Right cardiac atrium (tissue), 5 donors: ENCODE measurements around the gene CLMN. TPM values are rescaled to one million over a fixed set of nuclear protein-coding genes. Genes with fewer than 3 reads are reported as not detected.
"Not testable (repeated sequence)": the region's sequence is repeated elsewhere in the genome, so short reads cannot be mapped to it uniquely, and the experiment has no call there.

ENCODE experiments used
- ATAC-seq, 2 donors: fragments of 200-7000 bp; cut with Tn5 transposase; one replicate each; pipeline versions ENCODE4 v1.8.0 to v1.9.1; 2020; ENCODE audit warnings: moderate library complexity in 2 of 2, mild to moderate bottlenecking in 1 of 2
- DNase-seq, 3 donors: peaks; one replicate each; pipeline ENCODE4 v3.0.0-alpha.2; 2020
- H3K27ac ChIP-seq: one replicate; pipeline ENCODE4 v1.5.1; 2013; ENCODE audit warnings: mild to moderate bottlenecking, low read length, control low read depth, moderate library complexity
- H3K27me3 ChIP-seq: one replicate; pipeline ENCODE4 v1.6.1; 2013; ENCODE audit not compliant: control insufficient read depth, insufficient read depth
- H3K4me1 ChIP-seq: one replicate; pipeline ENCODE4 v1.6.1; 2013; ENCODE audit warnings: low read length; ENCODE audit not compliant: control insufficient read depth, insufficient read depth
- H3K4me3 ChIP-seq: one replicate; pipeline ENCODE4 v1.5.1; 2013; ENCODE audit warnings: low read length, control low read depth
- H3K9me3 ChIP-seq: one replicate; pipeline ENCODE4 v1.6.1; 2013; ENCODE audit warnings: low read length; ENCODE audit not compliant: control insufficient read depth
- WGBS: extraction: QIAGEN DNeasy Blood & Tissue Kit; methylation state at CpG from one replicate; pipeline ENCODE4 v1.1.7; 2013; 5-methylcytosine and 5-hydroxymethylcytosine counted together
- intact Hi-C, 4 donors: fragments of 100-400 bp; cut with DNase I; formaldehyde crosslinking; loops; one replicate each; pipeline versions ENCODE4 v1.11.0 to v1.14.0; 2022 to 2023
- polyA plus RNA-seq: library from polyadenylated mRNA; stranded (reverse); fragments of 200-250 nt; gene quantifications from one replicate; pipeline ENCODE4 v1.2.3, GENCODE V29; 2013
- total RNA-seq, 4 donors: library from RNA; stranded (reverse); fragmentation: NEBNext Ultra II Directional; extraction: Animal tissue kit (Norgen Biotek cat#: 25700); gene quantifications; one replicate each; pipeline ENCODE4 v1.2.1, GENCODE V29; 2021
- donor health status: healthy with polysubstance abuse.
- donor health status: DM: no; HTN: yes; CAD: no.
- donor health status: DM: no; HTN: no; CAD: no.
- donor health status: DM: no; HTN: yes; CAD: no; lungs with severe emphysema.
- donor health status: DM: yes; HTN: yes; CAD: no.

CLMN gene
- total and polyA plus RNA-seq, 5 donors, result 3.1 to 9.1 (median 6.4) TPM

GRCh38 chr14:95147597-95147996, 172.1 kb downstream of the CLMN start:
- Histone ChIP-seq H3K27ac (no peak overlapping the region), H3K4me3 (no peak overlapping the region), H3K27me3 (no peaks in the 10 kb centered on the region), H3K9me3 (no peaks in the 10 kb centered on the region), H3K4me1 (peaks cover 7% of the 10 kb centered on the region)
- no peak for DNase-seq
- ATAC-seq, result no peak
- 93% methylated on average over 7 of the region's 7 CpGs for WGBS
- intact Hi-C loops, result no loop called here

GRCh38 chr14:95146079-95146771, 173.5 kb downstream of the CLMN start:
- intact Hi-C loops, result no loop called here
- peak in 1 of 2 donors; percentile 23 for ATAC-seq
- WGBS, result 87% methylated on average over 10 of the region's 10 CpGs

GRCh38 chr14:95144849-95145248, 174.9 kb downstream of the CLMN start:
- Histone ChIP-seq H3K4me3 (no peak overlapping the region), H3K27ac (no peak overlapping the region), H3K27me3 (no peaks in the 10 kb centered on the region), H3K4me1 (peaks cover 9% of the 10 kb centered on the region), H3K9me3 (no peaks in the 10 kb centered on the region)
- intact Hi-C loops, result no loop called here
- DNase-seq, result no peak
- 67% methylated on average over 2 of the region's 2 CpGs for WGBS
- ATAC-seq, result no peak

More at GRCh38 chr14:95146079-95146771, 173.5 kb downstream of the CLMN start:
- H3K4me3 ChIP-seq, result no peak overlapping the region
- no peak for DNase-seq
- H3K27ac ChIP-seq, result no peak overlapping the region
- H3K9me3 ChIP-seq, result no peaks in the 10 kb centered on the region
- no peaks in the 10 kb centered on the region for H3K27me3 ChIP-seq
- H3K4me1 ChIP-seq, result peaks cover 9% of the 10 kb centered on the region

- intact Hi-C loops, result no loop called here
- Histone ChIP-seq H3K4me1 (peaks cover 6% of the 10 kb centered on the region), H3K27ac (peak overlapping the region; percentile 68), H3K27me3 (no peaks in the 10 kb centered on the region), H3K4me3 (no peak overlapping the region), H3K9me3 (no peaks in the 10 kb centered on the region)
- no peak for ATAC-seq
- no peak for DNase-seq
- 69% methylated on average over 4 of the region's 4 CpGs for WGBS
These were observed 175.7 kb downstream of the CLMN start for GRCh38 chr14:95143808-95144620.

GRCh38 chr14:95142208-95142607, 177.5 kb downstream of the CLMN start:
- H3K4me3 ChIP-seq, result no peak overlapping the region
- H3K9me3 ChIP-seq, result no peaks in the 10 kb centered on the region
- 98% methylated on average over 2 of the region's 2 CpGs for WGBS
- intact Hi-C loops, result no loop called here
- no peak overlapping the region for H3K27ac ChIP-seq
- peaks cover 4% of the 10 kb centered on the region for H3K4me1 ChIP-seq
- no peak for ATAC-seq
- H3K27me3 ChIP-seq, result no peaks in the 10 kb centered on the region
- no peak for DNase-seq

GRCh38 chr14:95141684-95142083, 178.0 kb downstream of the CLMN start:
- Histone ChIP-seq H3K4me3 (no peak overlapping the region), H3K27ac (no peak overlapping the region), H3K27me3 (no peaks in the 10 kb centered on the region), H3K9me3 (no peaks in the 10 kb centered on the region), H3K4me1 (peaks cover 4% of the 10 kb centered on the region)
- WGBS, result 45% methylated on average over 1 of the region's 1 CpG
- intact Hi-C loops, result no loop called here
- ATAC-seq, result no peak
- no peak for DNase-seq

GRCh38 chr14:95140060-95140858, 179.4 kb downstream of the CLMN start:
- H3K27ac ChIP-seq, result no peak overlapping the region

GRCh38 chr14:95138876-95139275, 180.8 kb downstream of the CLMN start:
- Histone ChIP-seq H3K27me3 (no peaks in the 10 kb centered on the region), H3K4me3 (no peak overlapping the region), H3K27ac (no peak overlapping the region), H3K9me3 (no peaks in the 10 kb centered on the region), H3K4me1 (peaks cover 10% of the 10 kb centered on the region)
- intact Hi-C loops, result no loop called here
- no CpG with 5 or more reads among the region's 1 CpG for WGBS
- ATAC-seq (peak in 1 of 2 donors; percentile 22), DNase-seq (no peak)

More at GRCh38 chr14:95140060-95140858, 179.4 kb downstream of the CLMN start:
- Histone ChIP-seq H3K4me1 (peaks cover 8% of the 10 kb centered on the region), H3K9me3 (no peaks in the 10 kb centered on the region), H3K4me3 (no peak overlapping the region), H3K27me3 (no peaks in the 10 kb centered on the region)
- intact Hi-C loops, result no loop called here
- no peak for DNase-seq
- 66% methylated on average over 5 of the region's 5 CpGs for WGBS
- ATAC-seq, result peak in 1 of 2 donors; percentile 50

GRCh38 chr14:95138455-95138854, 181.3 kb downstream of the CLMN start:
- DNase-seq, H3K4me1 ChIP-seq, intact Hi-C loops, ATAC-seq, H3K4me3 ChIP-seq, H3K27ac ChIP-seq, H3K9me3 ChIP-seq, H3K27me3 ChIP-seq: not testable (repeated sequence)
- 73% methylated on average over 4 of the region's 5 CpGs for WGBS

GRCh38 chr14:95137804-95138167, 181.9 kb downstream of the CLMN start:
- DNase-seq (peak in 1 of 3 donors; percentile 19), ATAC-seq (peak; percentile 50 to 78)
- WGBS, result 40% methylated on average over 5 of the region's 5 CpGs
- peaks cover 10% of the 10 kb centered on the region for H3K4me1 ChIP-seq
- no peaks in the 10 kb centered on the region for H3K27me3 ChIP-seq
- H3K9me3 ChIP-seq, result no peaks in the 10 kb centered on the region
- intact Hi-C loops, result no loop called here
- H3K4me3 ChIP-seq, result no peak overlapping the region
- H3K27ac ChIP-seq, result no peak overlapping the region
